GM12878 (cell line): Measurements from ENCODE around the gene SLC25A17. TPM values are rescaled to one million over a fixed set of nuclear protein-coding genes. Genes with fewer than 3 reads are reported as not detected.

ENCODE experiments used
- ATAC-seq: fragments of 200-7000 bp; cut with Tn5 transposase; 3 replicates; pipeline ENCODE4 v1.9.1; 2020; ENCODE audit warnings: mild to moderate bottlenecking, moderate library complexity
- BruUV-seq: library from RNA; stranded (reverse); fragments of 400-500 nt; replicated peaks from 2 replicates; lab custom pipeline; 2021; lab: Mats Ljungman, UMichigan
- CTCF ChIA-PET: fragments of 300-600 bp; sonication (Branson Sonifier 250); formaldehyde crosslinking; extraction: SDS; loops from one replicate; lab custom pipeline; 2021; ENCODE audit warnings: inconsistent platforms; lab: Yijun Ruan, JAX
- POLR2A ChIA-PET: fragments of 350-600 bp; formaldehyde crosslinking; extraction: SDS; loops from one replicate; lab custom pipeline; 2021; ENCODE audit warnings: inconsistent platforms; lab: Charles Lee
- RAD21 ChIA-PET: fragments of 300-600 bp; sonication (Branson Sonifier 250); formaldehyde crosslinking; loops from one replicate; lab custom pipeline; 2023; ENCODE audit warnings: antibody characterized with exemption; ENCODE audit not compliant: unreplicated experiment; lab: Charles Lee
- SMC1A ChIA-PET: fragments of 300-600 bp; sonication (Branson Sonifier 250); formaldehyde crosslinking; loops from one replicate; lab custom pipeline; 2023; ENCODE audit not compliant: unreplicated experiment, uncharacterized antibody; lab: Charles Lee
- DNase-seq: peaks from one replicate; pipeline ENCODE4 v3.0.0-alpha.2; 2011; ENCODE audit warnings: low read depth, low spot score
- FAIRE-seq: peaks from 3 replicates; lab custom pipeline; 2011; peaks lifted over from hg19 to GRCh38; lab: Jason Lieb, UNC
- H2AFZ ChIP-seq: 2 replicates; pipeline ENCODE4 v1.6.0; 2011; ENCODE audit warnings: low read depth, low read length, control low read depth; ENCODE audit not compliant: control insufficient read depth
- H3K27ac ChIP-seq: 2 replicates; pipeline ENCODE4 v1.5.1; 2011; ENCODE audit warnings: control low read depth; ENCODE audit not compliant: control insufficient read depth, insufficient read depth
- H3K27me3 ChIP-seq, 2 experiments: replicated peaks in 1 of 2; 2 replicates each; pipeline versions ENCODE4 v1.6.0 to v1.6.1; 2011; ENCODE audit warnings: low read length in 1 of 2; ENCODE audit not compliant: control insufficient read depth in 2 of 2, insufficient read depth in 2 of 2
- H3K36me3 ChIP-seq, 2 experiments: 2 replicates each; pipeline ENCODE4 v1.5.1; 2011; ENCODE audit warnings: low read length in 1 of 2; ENCODE audit not compliant: control insufficient read depth in 2 of 2, insufficient read depth in 2 of 2
- H3K4me1 ChIP-seq: 2 replicates; pipeline ENCODE4 v1.6.1; 2011; ENCODE audit warnings: mild to moderate bottlenecking, low read length, moderate library complexity, mixed read lengths; ENCODE audit not compliant: control insufficient read depth, insufficient read depth
- H3K4me2 ChIP-seq: 2 replicates; pipeline ENCODE4 v1.6.0; 2011; ENCODE audit warnings: control low read depth; ENCODE audit not compliant: control insufficient read depth, insufficient read depth
- H3K4me3 ChIP-seq: fragments of 200-600 bp; sonication (generic); 2 replicates; pipeline ENCODE4 v1.5.1; 2016
- H3K79me2 ChIP-seq: 2 replicates; pipeline ENCODE4 v1.6.0; 2011; ENCODE audit warnings: low read length; ENCODE audit not compliant: control insufficient read depth, insufficient read depth
- H3K9ac ChIP-seq: 2 replicates; pipeline ENCODE4 v1.8.0; 2011; ENCODE audit warnings: low read length, control low read depth, mixed read lengths; ENCODE audit not compliant: control insufficient read depth, insufficient read depth
- H3K9me3 ChIP-seq: replicated peaks from 3 replicates; pipeline ENCODE4 v1.5.1; 2011; ENCODE audit warnings: mild to moderate bottlenecking, low read length; ENCODE audit not compliant: control insufficient read depth, insufficient read depth
- H4K20me1 ChIP-seq: 2 replicates; pipeline ENCODE4 v1.6.0; 2011; ENCODE audit not compliant: control insufficient read depth, insufficient read depth
- BCL3 ChIP-seq: IDR thresholded peaks from 2 replicates; pipeline ENCODE4 v1.6.1; 2011; ENCODE audit warnings: borderline replicate concordance, low read depth, mild to moderate bottlenecking, moderate library complexity, low read length; ENCODE audit not compliant: insufficient read depth, poor library complexity, severe bottlenecking
- CBFB ChIP-seq: IDR thresholded peaks from 2 replicates; pipeline ENCODE4 v1.6.1; 2016; ENCODE audit warnings: antibody characterized with exemption, low read depth
- CHD2 ChIP-seq: IDR thresholded peaks from 2 replicates; pipeline ENCODE4 v1.6.1; 2011; ENCODE audit warnings: low read depth, low read length, improper control_type of control experiment, borderline replicate concordance
- EP300 ChIP-seq, 2 experiments: fragments of 150-350 bp in 1 of 2; IDR thresholded peaks; 2 replicates each; pipeline ENCODE4 v1.6.1; 2011 to 2012; ENCODE audit warnings: low read depth in 2 of 2, low read length in 2 of 2, borderline replicate concordance in 1 of 2, improper control_type of control experiment in 1 of 2, inconsistent platforms in 1 of 2; ENCODE audit not compliant: control insufficient read depth in 1 of 2
- FOS ChIP-seq: IDR thresholded peaks from 3 replicates; pipeline ENCODE4 v1.6.1; 2011; ENCODE audit warnings: borderline replicate concordance; ENCODE audit not compliant: insufficient read length; ENCODE audit errors: extremely low read depth
- HSF1 ChIP-seq: fragments of 150-350 bp; IDR thresholded peaks from 2 replicates; pipeline ENCODE4 v1.6.1; 2014; ENCODE audit warnings: mild to moderate bottlenecking, low read depth, low read length
- IKZF1 ChIP-seq: fragments of 450-650 bp; conservative IDR thresholded peaks from 2 replicates; pipeline ENCODE4 v1.6.1; 2017; ENCODE audit warnings: antibody characterized with exemption, mild to moderate bottlenecking
- NKRF ChIP-seq: fragments of 450-650 bp; conservative IDR thresholded peaks from 2 replicates; pipeline ENCODE4 v1.6.1; 2017; ENCODE audit warnings: mild to moderate bottlenecking, moderate library complexity
- RAD21 ChIP-seq: IDR thresholded peaks from 2 replicates; pipeline ENCODE4 v1.6.1; 2011; ENCODE audit warnings: mild to moderate bottlenecking, low read depth, low read length, moderate library complexity; ENCODE audit not compliant: insufficient read depth
- RB1 ChIP-seq: fragments of 450-650 bp; formaldehyde crosslinking; IDR thresholded peaks from 2 replicates; pipeline ENCODE4 v1.6.1; 2017; ENCODE audit warnings: mild to moderate bottlenecking, borderline replicate concordance
- SMARCA5 ChIP-seq: fragments of 450-650 bp; IDR thresholded peaks from 2 replicates; pipeline ENCODE4 v1.6.1; 2017; ENCODE audit warnings: mild to moderate bottlenecking
- SPI1 ChIP-seq: IDR thresholded peaks from 2 replicates; pipeline ENCODE4 v1.6.1; 2011; ENCODE audit warnings: low read depth, mild to moderate bottlenecking, low read length, moderate library complexity, borderline replicate concordance; ENCODE audit not compliant: insufficient read depth
- TAF1 ChIP-seq: IDR thresholded peaks from 2 replicates; pipeline ENCODE4 v1.6.1; 2011; ENCODE audit warnings: mild to moderate bottlenecking, low read depth, low read length, borderline replicate concordance
- WGBS: methylation state at CpG from one replicate; pipeline ENCODE4 v1.1.6; 2016; ENCODE audit warnings: low lambda C conversion rate; ENCODE audit not compliant: insufficient replicate concordance, insufficient coverage; ENCODE audit errors: missing lambda C conversion rate; 5-methylcytosine and 5-hydroxymethylcytosine counted together
- in situ Hi-C: fragments of 300-500 bp; cut with MboI; formaldehyde crosslinking; loops from 9 replicates; pipeline ENCODE4 v1.14.3; 2018; ENCODE audit warnings: mixed read lengths
- intact Hi-C: fragments of 100-400 bp; cut with micrococcal nuclease; formaldehyde crosslinking; loops from one replicate; pipeline ENCODE4 v1.14.2; 2022; ENCODE audit not compliant: unreplicated experiment
- polyA plus RNA-seq, 11 experiments: library from polyadenylated mRNA; depleted of rRNA in 4 of 11; unstranded in 6 of 11; stranded (reverse) in 5 of 11; fragments of >200 nt; fragmentation: Nextera tagmentation in 4 of 11; fragmentation: Illumina TruSeq in 1 of 11; extraction: Ambion mirVana in 4 of 11; extraction: Trizol in 1 of 11; gene quantifications; 1 replicate in 1 of 11; 2 replicates in 10 of 11; pipeline versions ENCODE4 v1.2.1 to v1.2.3, GENCODE V29; 2011 to 2016; ENCODE audit warnings: inconsistent platforms in 2 of 11, missing spikeins in 2 of 11, low read depth in 1 of 11
- total RNA-seq, 4 experiments: library from RNA; depleted of rRNA in 3 of 4; stranded (reverse); fragments of >200 nt in 3 of 4; fragmentation: Illumina TruSeq in 1 of 4; extraction: Trizol in 1 of 4; gene quantifications; 2 replicates each; pipeline versions ENCODE4 v1.2.1 to v1.2.3, GENCODE V29; 2013 to 2021
- TF ChIP-seq, protein P1 (sequence below): fragments of 450-650 bp; IDR thresholded peaks from 2 replicates; pipeline ENCODE4 v1.6.1; 2016; ENCODE audit warnings: mild to moderate bottlenecking

Gene SLC25A17
- total and polyA plus RNA-seq, 10 of the 15 experiments (the other 5 are each of a cell fraction or from before 2014, with no cell fraction given) = 37.5 to 113 (median 62.3) TPM

- no peak for TF ChIP-seq EP300 (IDR thresholded peaks at IDR 0.05; ENCODE audit: borderline replicate concordance in 1 of 2, control insufficient read depth in 1 of 2, low read depth in 2 of 2, low read length in 2 of 2)
These were observed 69.3 kb downstream of the SLC25A17 start (continued) for GRCh38 chr22:40749829-40750228.

GRCh38 chr22:40748388-40749355, 70.5 kb downstream of the SLC25A17 start:
- no peak overlapping the region for H3K27ac ChIP-seq
- H3K27me3 ChIP-seq = no peaks in the 10 kb centered on the region
- H3K9me3 ChIP-seq = no peaks in the 10 kb centered on the region; the same call in 2 of the 3 replicates
- no peaks in the 10 kb centered on the region for H3K79me2 ChIP-seq
- WGBS = 52% methylated on average over 19 of the region's 19 CpGs
- in situ Hi-C loops = no loop called here
- CTCF ChIA-PET = interaction anchor here (1.3 kb wide), 1 partner anchor 66 kb away, joined by 3 read pairs; no protein-coding TSS in a partner anchor
- POLR2A ChIA-PET = no interaction called here
- no peaks in the 10 kb centered on the region for H4K20me1 ChIP-seq
- BruUV-seq = no TSS peak
- no peak for FAIRE-seq
- no peak for DNase-seq
- SMC1A ChIA-PET = interaction anchor here (0.9 to 1.2 kb wide), 3 partner anchors 65 to 66 kb away, joined by 3 to 4 read pairs (median 3); no protein-coding TSS in a partner anchor
- RAD21 ChIA-PET = interaction anchor here (0.5 kb wide), 1 partner anchor 18 kb away, joined by 4 read pairs; no protein-coding TSS in a partner anchor
- H3K4me3 ChIP-seq = no peak overlapping the region
- no peak overlapping the region for H3K9ac ChIP-seq
- ATAC-seq = no peak
- intact Hi-C loops = no loop called here
- no peak overlapping the region for H3K4me2 ChIP-seq
- H3K4me1 ChIP-seq = no peaks in the 10 kb centered on the region
- H3K36me3 ChIP-seq = no peaks in the 10 kb centered on the region
- H2AFZ ChIP-seq = no peak overlapping the region
- no peak for TF ChIP-seq RB1
- no peak for TF ChIP-seq BCL3
- no peak for TF ChIP-seq NKRF
- no peak for TF ChIP-seq IKZF1
- TF ChIP-seq SPI1 = no peak
- TF ChIP-seq, protein P1, sequence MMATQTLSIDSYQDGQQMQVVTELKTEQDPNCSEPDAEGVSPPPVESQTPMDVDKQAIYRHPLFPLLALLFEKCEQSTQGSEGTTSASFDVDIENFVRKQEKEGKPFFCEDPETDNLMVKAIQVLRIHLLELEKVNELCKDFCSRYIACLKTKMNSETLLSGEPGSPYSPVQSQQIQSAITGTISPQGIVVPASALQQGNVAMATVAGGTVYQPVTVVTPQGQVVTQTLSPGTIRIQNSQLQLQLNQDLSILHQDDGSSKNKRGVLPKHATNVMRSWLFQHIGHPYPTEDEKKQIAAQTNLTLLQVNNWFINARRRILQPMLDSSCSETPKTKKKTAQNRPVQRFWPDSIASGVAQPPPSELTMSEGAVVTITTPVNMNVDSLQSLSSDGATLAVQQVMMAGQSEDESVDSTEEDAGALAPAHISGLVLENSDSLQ = no peak
- TF ChIP-seq SMARCA5 = no peak
- TF ChIP-seq FOS = no peak
- TF ChIP-seq TAF1 = no peak
- TF ChIP-seq CHD2 = no peak
- TF ChIP-seq HSF1 = no peak
- no peak for TF ChIP-seq CBFB
- no peak for TF ChIP-seq RAD21
